Activated naive CD4-positive, alpha-beta T cell treated with anti-CD3 and anti-CD28 coated beads, Interleukin-2, amount 10 ng/mL, durations not matched to agents 7 days and 5 days (primary cell): ENCODE data around the gene DNM1.
"Not testable (repeated sequence)": the region's sequence is repeated elsewhere in the genome, so short reads cannot be mapped to it uniquely, and the experiment has no call there.

ENCODE experiments used
- CTCF ChIA-PET: fragments of 350-600 bp; sonication (Branson Sonifier 250); formaldehyde crosslinking; loops from one replicate; lab custom pipeline; 2021; ENCODE audit warnings: antibody characterized with exemption; lab: Charles Lee
- DNase-seq: peaks from one replicate; pipeline ENCODE4 v3.0.0-alpha.2; 2020
- H3K27ac Mint-ChIP-seq: one replicate; pipeline ENCODE4 v1.8.0; 2021; ENCODE audit warnings: mild to moderate bottlenecking, moderate library complexity, mixed read lengths
- H3K27me3 Mint-ChIP-seq: one replicate; pipeline ENCODE4 v1.8.0; 2021; ENCODE audit warnings: mild to moderate bottlenecking, mixed read lengths
- H3K36me3 Mint-ChIP-seq: one replicate; pipeline ENCODE4 v1.8.0; 2021; ENCODE audit warnings: mixed read lengths
- H3K4me1 Mint-ChIP-seq: one replicate; pipeline ENCODE4 v1.8.0; 2021; ENCODE audit warnings: mixed read lengths
- H3K4me3 Mint-ChIP-seq: one replicate; pipeline ENCODE4 v1.8.0; 2021; ENCODE audit warnings: mild to moderate bottlenecking, moderate library complexity, mixed read lengths
- H3K9me3 Mint-ChIP-seq: one replicate; pipeline ENCODE4 v1.8.0; 2021; ENCODE audit warnings: mixed read lengths

DNM1 gene

DNA sequence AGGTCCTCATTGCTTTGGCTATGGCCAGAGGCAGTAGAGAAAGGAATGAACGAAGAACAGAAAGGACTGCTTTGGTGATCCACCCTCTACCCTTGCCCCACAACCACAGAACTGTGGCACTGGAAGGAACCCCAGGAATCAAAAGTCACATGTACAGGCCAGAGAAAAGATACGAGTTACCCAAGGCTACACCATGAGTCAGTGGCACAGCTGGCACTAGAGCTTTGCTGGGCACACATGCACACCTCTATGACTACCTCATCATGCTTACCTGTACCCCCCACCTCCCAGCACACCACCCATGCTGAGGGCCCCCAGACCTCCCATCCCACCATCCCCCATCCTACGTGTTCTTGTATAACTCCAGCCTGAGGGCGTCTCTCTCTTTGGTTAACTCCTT lies 59.5 kb downstream of the DNM1 start:
- no peak for DNase-seq
- Mint-ChIP-seq H3K27me3 (no peaks in the 10 kb centered on the region), H3K36me3 (peaks cover 30% of the 10 kb centered on the region), H3K27ac (no peak overlapping the region), H3K4me1 (no peaks in the 10 kb centered on the region), H3K4me3 (no peak overlapping the region), H3K9me3 (no peaks in the 10 kb centered on the region)
- CTCF ChIA-PET: interaction anchor here (1.0 kb wide), 1 partner anchor 22 kb away, joined by 3 read pairs; no protein-coding TSS in a partner anchor

DNA sequence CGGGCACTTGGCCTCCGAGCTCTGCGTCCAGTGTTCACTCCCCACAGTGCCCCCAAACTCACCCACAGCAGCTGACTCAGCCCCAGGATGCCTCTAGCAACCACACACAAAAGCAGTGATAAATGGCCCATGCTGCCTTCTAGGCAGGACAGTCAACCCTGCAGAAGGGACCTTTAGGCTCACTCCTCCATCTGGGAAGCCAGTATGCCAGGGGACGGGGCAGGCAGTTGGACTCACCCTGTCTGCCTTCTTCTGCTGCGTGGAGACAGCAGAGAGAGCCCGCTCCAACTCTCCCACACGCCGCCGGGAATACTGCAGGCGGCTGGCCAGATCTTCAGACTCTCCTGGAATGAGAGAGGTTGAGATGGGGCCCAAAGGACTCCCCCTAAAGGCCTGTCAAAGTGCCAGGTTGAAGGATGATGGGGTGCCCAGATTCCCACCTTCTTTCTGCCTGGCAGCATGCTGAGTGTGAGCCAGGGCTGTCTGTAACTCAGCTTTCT lies 62.2 kb downstream of the DNM1 start:
- Mint-ChIP-seq H3K9me3 (no peaks in the 10 kb centered on the region), H3K4me1 (no peaks in the 10 kb centered on the region), H3K4me3 (no peak overlapping the region), H3K36me3 (peaks cover 28% of the 10 kb centered on the region), H3K27ac (peak overlapping the region; percentile 37), H3K27me3 (no peaks in the 10 kb centered on the region)
- CTCF ChIA-PET: interaction anchor here (0.8 kb wide), 1 partner anchor 10 kb away, joined by 3 read pairs; no protein-coding TSS in a partner anchor
- DNase-seq: no peak

DNA sequence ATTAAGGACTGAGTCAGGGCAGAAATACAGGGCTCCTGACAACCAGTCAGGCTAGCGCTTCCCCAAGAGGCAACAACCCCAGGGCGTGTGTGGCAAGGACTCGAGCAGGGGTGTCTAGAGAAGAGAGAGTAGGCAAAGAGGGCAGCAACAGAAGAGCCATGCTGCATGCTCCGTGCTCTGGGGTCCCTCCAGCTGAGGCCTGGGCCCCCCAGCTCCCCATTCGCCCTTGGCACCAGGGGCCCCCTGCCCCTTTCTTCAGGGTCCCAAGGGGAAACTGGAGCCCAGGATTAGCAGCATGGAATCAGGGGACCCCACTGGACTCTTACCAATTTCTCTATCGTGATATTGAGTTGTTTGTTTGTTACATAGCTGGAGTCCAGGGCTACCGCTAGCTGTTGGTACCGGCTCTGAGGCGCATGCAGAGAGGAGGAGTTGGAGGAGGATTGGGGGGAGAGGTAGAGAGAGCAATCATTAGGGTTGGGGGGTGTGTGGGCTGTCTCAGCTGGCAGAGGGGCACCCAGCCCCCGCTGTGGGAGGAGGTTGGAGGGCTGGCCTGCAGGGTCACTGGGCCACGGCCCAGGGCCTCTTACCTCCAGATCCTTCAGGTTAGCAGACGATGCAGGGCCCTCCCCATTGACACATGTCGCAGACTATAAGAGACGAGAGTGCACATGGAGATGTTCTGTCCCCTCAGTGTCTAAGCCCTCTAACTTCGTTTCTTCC lies 63.9 kb downstream of the DNM1 start:
- peaks cover 26% of the 10 kb centered on the region for H3K36me3 Mint-ChIP-seq
- H3K9me3 Mint-ChIP-seq: no peaks in the 10 kb centered on the region
- no peaks in the 10 kb centered on the region for H3K27me3 Mint-ChIP-seq
- CTCF ChIA-PET: no interaction called here
- no peak overlapping the region for H3K4me3 Mint-ChIP-seq
- H3K4me1 Mint-ChIP-seq: no peaks in the 10 kb centered on the region
- H3K27ac Mint-ChIP-seq: no peak overlapping the region
- DNase-seq: no peak

DNA sequence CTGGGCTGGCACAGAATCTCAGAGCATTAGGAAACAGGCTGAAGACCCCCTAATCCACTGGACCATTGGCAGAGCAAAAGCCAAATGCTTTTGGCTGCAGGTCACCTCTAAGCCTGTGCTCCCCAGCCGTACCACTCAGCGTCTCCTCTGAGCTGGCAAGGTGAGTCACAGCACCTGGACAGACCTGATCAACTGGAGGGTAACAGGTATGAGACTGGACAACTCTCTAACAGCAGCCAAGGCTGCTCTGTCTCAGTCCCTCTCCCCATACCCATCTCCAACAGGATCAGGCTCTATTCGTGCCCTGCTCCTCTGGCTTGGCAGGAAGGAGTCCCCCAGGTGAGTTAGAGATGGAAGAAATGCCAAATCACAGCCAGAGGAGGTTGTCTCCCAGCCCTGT lies 67.9 kb downstream of the DNM1 start:
- H3K4me1 Mint-ChIP-seq: peaks cover 31% of the 10 kb centered on the region
- no peak overlapping the region for H3K27ac Mint-ChIP-seq
- no peak overlapping the region for H3K4me3 Mint-ChIP-seq
- H3K9me3 Mint-ChIP-seq: no peaks in the 10 kb centered on the region
- peaks cover 18% of the 10 kb centered on the region for H3K36me3 Mint-ChIP-seq
- CTCF ChIA-PET: no interaction called here
- no peak for DNase-seq
- peaks cover 5% of the 10 kb centered on the region for H3K27me3 Mint-ChIP-seq

DNA sequence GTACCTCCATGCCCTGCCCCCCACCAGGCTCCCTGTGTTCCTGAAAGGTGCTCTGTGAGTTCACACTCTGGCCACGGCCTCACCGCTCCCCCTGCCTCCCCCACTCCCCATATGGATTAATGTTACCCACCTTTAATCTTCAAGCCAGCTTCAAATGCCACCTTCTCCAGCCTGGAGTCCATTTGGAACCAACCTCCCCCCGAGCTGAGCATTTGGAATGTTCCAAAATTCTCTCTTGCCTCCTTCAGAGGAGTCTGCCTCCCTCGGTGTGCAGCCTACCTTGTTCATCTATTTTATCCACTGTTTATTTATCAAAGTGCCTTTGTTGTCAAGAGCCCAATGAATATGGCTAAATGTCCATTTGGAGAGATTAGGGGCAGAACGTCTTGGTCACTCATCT lies 68.3 kb downstream of the DNM1 start:
- Mint-ChIP-seq H3K27ac (no peak overlapping the region), H3K9me3 (no peaks in the 10 kb centered on the region), H3K4me1 (peaks cover 35% of the 10 kb centered on the region), H3K27me3 (peaks cover 7% of the 10 kb centered on the region), H3K4me3 (no peak overlapping the region), H3K36me3 (peaks cover 22% of the 10 kb centered on the region)
- DNase-seq: no peak
- CTCF ChIA-PET: interaction anchor here (0.6 kb wide), 1 partner anchor 18 kb away, joined by 4 read pairs; no protein-coding TSS in a partner anchor

DNA sequence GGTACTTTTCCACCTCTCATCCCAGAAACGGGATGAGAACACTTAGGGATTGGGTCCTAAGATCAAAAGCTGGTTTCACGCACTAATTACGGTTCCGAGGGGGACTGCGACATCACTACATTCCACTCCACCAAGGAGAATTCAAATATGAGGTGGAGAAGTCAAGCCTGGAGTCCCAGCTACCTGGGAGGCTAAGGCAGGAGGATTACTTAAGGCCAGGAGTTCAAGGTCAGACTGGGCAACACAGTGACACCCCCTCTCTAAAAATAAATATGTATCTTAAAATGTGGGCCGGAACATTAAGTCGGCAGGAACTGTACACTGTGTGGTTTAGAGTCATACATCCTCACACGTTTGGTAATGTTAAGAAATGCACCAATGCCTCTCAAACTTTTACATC lies 71.1 kb downstream of the DNM1 start:
- Mint-ChIP-seq H3K4me1 (peaks cover 54% of the 10 kb centered on the region), H3K27ac (peak overlapping the region; percentile 92), H3K27me3 (peaks cover 7% of the 10 kb centered on the region), H3K36me3 (peaks cover 20% of the 10 kb centered on the region), H3K4me3 (peak overlapping the region; percentile 91), H3K9me3 (no peaks in the 10 kb centered on the region)
- CTCF ChIA-PET: no interaction called here
- DNase-seq: no peak

DNA sequence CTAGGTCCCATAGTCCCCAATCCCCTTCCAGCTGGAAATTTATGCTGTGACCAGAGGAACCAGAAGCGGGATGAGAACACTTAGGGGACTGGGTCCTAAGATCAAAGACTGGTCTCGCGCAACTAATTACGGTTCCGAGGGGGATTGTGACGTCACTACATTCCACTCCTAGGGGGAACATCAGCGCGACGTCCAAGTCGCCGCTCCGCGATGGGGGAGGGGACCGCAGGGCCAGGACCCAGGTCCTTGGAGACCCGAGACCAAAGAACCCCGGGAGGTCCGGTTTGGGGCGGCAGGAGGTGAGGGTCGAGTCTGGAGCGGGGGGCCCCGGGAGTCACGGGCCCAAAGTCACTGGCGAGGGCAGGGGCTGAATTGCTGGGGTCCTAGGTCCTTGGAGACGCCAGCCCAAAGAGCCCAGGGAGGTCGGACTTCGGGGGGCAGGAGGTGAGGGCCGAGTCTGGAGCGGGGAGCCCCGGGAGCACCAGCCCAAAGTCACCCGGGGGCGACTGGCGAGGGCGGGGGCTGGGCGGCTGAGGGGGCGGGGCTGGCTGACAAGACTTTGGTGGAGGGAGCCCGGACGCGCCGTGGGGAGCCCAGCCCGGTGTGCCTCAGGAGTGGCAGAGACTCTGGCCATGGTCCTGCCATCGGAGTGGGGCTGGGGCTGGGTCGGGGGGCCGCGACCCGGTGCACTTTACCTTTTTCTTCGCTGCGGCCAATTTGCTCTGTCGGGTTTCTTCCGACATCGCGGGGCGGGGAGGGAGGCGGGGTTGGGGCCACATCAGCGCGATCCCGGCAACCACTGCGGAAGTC lies 72.2 kb downstream of the DNM1 start, which contains the start of gene GOLGA2:
GOLGA2 (minus strand) TSS at position 810 of the 810 bp plus-strand sequence; CDS start at position 779, 31 bp downstream.
- no peak for DNase-seq
- Mint-ChIP-seq H3K27ac (peak within 1 kb of the TSS; percentile 92), H3K4me3 (peak within 1 kb of the TSS; percentile 91), H3K9me3 (no peaks in the 10 kb centered on the region), H3K36me3 (peaks cover 20% of the 10 kb centered on the region), H3K27me3 (peaks cover 7% of the 10 kb centered on the region), H3K4me1 (peaks cover 60% of the 10 kb centered on the region)
- CTCF ChIA-PET: interaction anchor here (0.6 kb wide), 1 partner anchor 66 kb away, joined by 3 read pairs; no protein-coding TSS in a partner anchor

DNA sequence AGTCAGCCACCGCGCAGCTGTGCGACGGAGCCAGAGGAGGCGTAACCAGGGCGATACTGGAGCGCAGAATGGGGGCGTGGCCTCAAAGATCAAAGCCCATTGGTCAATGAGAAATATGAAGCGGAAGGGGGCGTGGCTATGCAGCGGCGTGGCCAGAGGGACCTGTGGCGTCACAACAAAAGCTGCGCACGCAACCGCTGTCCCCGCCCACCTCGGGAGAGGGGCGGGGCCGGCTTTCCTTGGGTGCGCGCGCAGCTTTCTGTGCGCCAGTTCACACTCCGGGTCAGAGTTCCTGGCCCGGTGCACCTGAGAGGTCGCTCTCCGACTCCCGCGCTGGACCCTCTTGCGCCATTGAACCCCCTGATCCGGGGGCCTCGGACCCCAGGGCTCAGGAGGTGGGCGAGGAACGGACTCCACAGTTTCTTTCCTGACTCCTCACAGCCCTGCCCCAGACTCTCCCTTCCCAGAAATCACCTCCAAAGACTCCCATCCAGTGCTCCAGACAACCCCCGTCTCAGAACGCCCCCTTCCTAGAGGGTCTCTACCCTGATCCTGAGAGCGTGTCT lies 72.9 kb downstream of the DNM1 start, which contains the start of gene SWI5:
SWI5 (plus strand) TSS at position 269 of the 566 bp plus-strand sequence.
- peak within 1 kb of the TSS; percentile 91 for H3K4me3 Mint-ChIP-seq
- H3K27me3 Mint-ChIP-seq: peaks cover 7% of the 10 kb centered on the region
- H3K36me3 Mint-ChIP-seq: peaks cover 17% of the 10 kb centered on the region
- H3K4me1 Mint-ChIP-seq: peaks cover 60% of the 10 kb centered on the region
- no peaks in the 10 kb centered on the region for H3K9me3 Mint-ChIP-seq
- CTCF ChIA-PET: no interaction called here
- peak within 1 kb of the TSS; percentile 92 for H3K27ac Mint-ChIP-seq
- peak; percentile 100 for DNase-seq

DNA sequence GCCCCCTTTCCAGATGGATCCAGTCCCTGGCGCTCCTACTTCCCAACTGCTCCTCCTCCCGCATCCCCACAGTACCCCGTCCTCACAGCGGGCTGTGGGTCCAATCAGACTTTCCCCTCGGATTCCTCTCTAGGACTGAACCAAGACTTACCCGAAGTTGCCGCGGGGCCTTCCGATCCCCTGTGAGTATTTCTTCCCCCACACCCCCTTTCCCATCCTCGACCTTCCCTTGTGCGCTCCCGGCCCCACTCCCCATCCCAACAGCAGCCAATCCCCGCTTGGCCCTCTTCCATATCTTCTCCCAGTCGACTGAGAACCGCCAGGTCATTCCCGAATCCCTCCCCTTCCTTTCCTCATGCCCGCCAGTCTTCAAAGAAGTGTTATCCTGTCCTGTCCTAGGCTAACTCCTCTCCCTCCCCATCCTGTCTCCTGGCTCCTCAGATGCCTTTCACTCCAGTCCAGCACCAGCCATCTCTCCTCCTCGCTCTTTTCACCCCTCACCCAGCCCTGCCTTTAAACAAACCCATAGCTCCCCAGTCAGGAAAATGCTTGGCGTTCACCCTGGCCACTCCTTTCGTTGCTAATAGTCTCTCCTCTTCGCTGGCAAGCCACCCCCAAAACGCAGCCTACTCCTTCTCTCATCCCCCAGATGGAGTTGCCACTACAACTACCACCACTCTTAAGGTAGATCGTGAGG lies 73.5 kb downstream of the DNM1 start:
- H3K27me3 Mint-ChIP-seq: peaks cover 7% of the 10 kb centered on the region
- H3K4me3 Mint-ChIP-seq: peak overlapping the region; percentile 91
- H3K36me3 Mint-ChIP-seq: peaks cover 13% of the 10 kb centered on the region
- no peak for DNase-seq
- H3K27ac Mint-ChIP-seq: peak overlapping the region; percentile 92
- peaks cover 60% of the 10 kb centered on the region for H3K4me1 Mint-ChIP-seq
- H3K9me3 Mint-ChIP-seq: no peaks in the 10 kb centered on the region
- CTCF ChIA-PET: interaction anchor here (0.5 kb wide), 1 partner anchor 23 kb away, joined by 3 read pairs; no protein-coding TSS in a partner anchor

DNA sequence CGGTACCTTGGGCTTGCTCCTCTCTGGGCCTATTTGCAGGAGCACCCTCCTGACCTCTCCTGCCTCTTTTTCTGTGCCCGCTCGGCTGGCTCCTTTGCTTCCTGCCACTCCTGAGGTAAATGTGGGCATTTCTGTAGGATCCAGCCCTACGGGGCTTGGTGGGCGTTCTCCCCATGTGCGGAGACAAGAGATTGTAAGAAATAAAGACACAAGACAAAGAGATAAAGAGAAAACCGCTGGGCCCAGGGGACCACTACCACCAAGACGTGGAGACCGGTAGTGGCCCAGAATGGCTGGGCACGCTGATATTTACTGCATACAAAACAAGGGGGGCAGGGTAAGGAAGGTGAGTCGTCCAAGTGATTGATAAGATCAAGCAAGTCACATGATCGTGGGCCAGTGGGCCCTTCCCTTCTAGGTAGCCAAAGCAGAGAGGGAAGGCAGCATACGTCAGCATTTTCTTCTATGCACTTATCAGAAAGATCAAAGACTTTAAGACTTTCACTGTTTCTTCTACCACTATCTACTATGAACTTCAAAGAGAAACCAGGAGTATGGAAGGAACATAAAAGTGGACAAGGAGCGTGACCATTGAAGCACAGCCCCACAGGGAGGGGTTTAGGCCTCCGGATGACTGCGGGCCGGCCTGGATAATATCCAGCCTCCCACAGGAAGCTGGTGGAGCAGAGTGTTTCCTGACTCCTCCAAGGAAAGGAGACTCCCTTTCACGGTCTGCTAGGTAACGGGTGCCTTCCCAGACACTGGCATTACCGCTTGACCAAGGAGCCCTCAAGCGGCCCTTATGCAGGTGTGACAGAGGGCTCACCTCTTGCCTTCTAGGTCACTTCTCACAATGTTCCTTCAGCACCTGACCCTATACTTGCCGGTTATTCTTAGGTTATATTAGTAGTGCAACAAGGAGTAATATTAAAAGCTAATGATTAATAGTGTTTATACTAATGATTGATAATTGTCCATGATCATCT lies 76.2 kb downstream of the DNM1 start:
- not testable (repeated sequence) for H3K36me3 Mint-ChIP-seq, H3K27ac Mint-ChIP-seq, H3K27me3 Mint-ChIP-seq, H3K4me3 Mint-ChIP-seq, H3K9me3 Mint-ChIP-seq, DNase-seq
- CTCF ChIA-PET: interaction anchor here (1.7 kb wide), 1 partner anchor 16 kb away, joined by 5 read pairs; no protein-coding TSS in a partner anchor
- peaks cover 42% of the 10 kb centered on the region for H3K4me1 Mint-ChIP-seq

DNA sequence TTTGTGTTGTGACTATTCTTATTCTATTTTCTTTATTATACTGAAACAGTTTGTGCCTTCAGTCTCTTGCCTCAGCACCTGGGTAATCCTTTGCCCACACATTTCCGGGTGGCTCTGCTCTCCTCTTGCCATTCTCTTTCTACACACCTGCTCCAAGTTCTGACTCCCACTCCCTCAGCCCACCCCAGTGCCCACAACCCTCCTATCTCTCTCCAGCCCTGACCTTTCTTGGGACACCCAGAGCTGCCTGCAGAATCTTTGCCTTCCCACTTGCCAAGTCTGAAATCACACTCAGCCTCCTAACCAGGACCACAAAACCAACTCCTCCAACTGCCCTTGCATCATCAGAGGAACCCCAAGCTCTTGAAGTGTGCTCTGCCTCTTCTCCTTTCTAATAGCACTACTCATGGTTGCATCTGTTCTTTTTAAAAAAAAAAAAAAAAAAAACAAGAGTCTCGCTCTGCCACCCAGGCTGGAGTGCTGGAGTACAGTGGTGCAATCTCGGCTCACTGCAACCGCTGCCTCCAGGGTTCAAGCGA lies 77.0 kb downstream of the DNM1 start:
- Mint-ChIP-seq H3K4me1 (peaks cover 34% of the 10 kb centered on the region), H3K27ac (peak overlapping the region; percentile 17), H3K36me3 (peaks cover 6% of the 10 kb centered on the region), H3K9me3 (no peaks in the 10 kb centered on the region), H3K4me3 (no peak overlapping the region), H3K27me3 (peaks cover 7% of the 10 kb centered on the region)
- CTCF ChIA-PET: no interaction called here
- DNase-seq: no peak

DNA sequence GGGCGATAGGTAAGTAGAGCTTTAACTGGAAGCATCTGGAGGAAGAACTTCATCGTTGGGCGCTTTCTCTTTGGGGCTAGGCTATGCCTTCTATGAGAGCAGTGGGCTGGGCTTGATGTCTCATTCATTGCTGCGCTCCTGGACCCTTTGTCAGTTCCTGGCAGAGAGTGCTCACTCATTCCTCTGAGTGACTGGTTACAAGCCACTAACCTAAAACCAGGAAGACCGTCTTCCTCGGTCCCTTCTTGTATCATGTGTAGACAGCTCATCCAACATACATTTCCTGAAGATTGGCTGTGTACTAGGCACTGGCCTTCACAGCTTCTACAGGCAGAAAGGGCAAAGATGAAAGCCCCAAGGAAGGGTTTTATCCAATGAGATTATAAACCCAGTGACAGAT lies 79.3 kb downstream of the DNM1 start:
- Mint-ChIP-seq H3K27me3 (no peaks in the 10 kb centered on the region), H3K27ac (no peak overlapping the region), H3K4me1 (peaks cover 17% of the 10 kb centered on the region), H3K4me3 (no peak overlapping the region), H3K36me3 (peaks cover 1% of the 10 kb centered on the region), H3K9me3 (no peaks in the 10 kb centered on the region)
- DNase-seq: no peak
- CTCF ChIA-PET: no interaction called here
